Uterus (tissue), 2 donors: Measurements from ENCODE around the gene TCP11L1.

ENCODE experiments used
- CTCF ChIP-seq, 4 experiments: fragments of 200-600 bp in 2 of 4; fragments of 450-650 bp in 2 of 4; sonication (generic) in 2 of 4; IDR thresholded peaks; one replicate each; pipeline ENCODE4 v1.5.1; 2016 to 2019; ENCODE audit warnings: antibody characterized with exemption in 4 of 4, mild to moderate bottlenecking in 2 of 4, moderate library complexity in 1 of 4
- POLR2A ChIP-seq, 2 donors: fragments of 450-650 bp; IDR thresholded peaks; one replicate each; pipeline ENCODE4 v1.6.1; 2016; ENCODE audit warnings: antibody characterized with exemption in 2 of 2, mild to moderate bottlenecking in 1 of 2, moderate library complexity in 1 of 2

- no peak for TF ChIP-seq CTCF (IDR thresholded peaks at IDR 0.05)
- TF ChIP-seq POLR2A (IDR thresholded peaks at IDR 0.05) = no peak
Observed at GRCh38 chr11:33086017-33086416, 46.6 kb downstream of the TCP11L1 start.
